SH-SY5Y (cell line): ENCODE data around the gene CHST11.

Source experiments
- GATA2 ChIP-seq: IDR thresholded peaks from 2 replicates; pipeline ENCODE4 v1.6.1; 2011; ENCODE audit warnings: mild to moderate bottlenecking, low read depth, low read length
- GATA3 ChIP-seq: IDR thresholded peaks from 2 replicates; pipeline ENCODE4 v1.6.1; 2011; ENCODE audit warnings: low read depth, mild to moderate bottlenecking, low read length, moderate library complexity

GRCh38 chr12:104643819-104644669 is 187.3 kb downstream of the CHST11 start:
- TF ChIP-seq GATA2 (no peak), GATA3 (no peak)
